ENCODE results near the gene SERINC2. TPM values are rescaled to one million over a fixed set of nuclear protein-coding genes. Genes with fewer than 3 reads are reported as not detected.

SERINC2 gene
- total RNA-seq, 4 donors from 2014 or later: 85.6 to 343 (median 250) TPM

GRCh38 chr1:31415658-31416057, 2.6 kb downstream of the SERINC2 start:
- peak overlapping the region in 1 of 4 donors; percentile 40 for H3K27ac ChIP-seq
- in situ Hi-C loops (cut with MboI; ENCODE audit: low pct_ligation_motif_present in 1 of 4, low pct_unique_long_range_greater_than_20kb in 1 of 4, low sequenced_read_pairs in 3 of 4): no loop called here
- no peaks in the 10 kb centered on the region for H3K9me3 ChIP-seq
- no peak for TF ChIP-seq POLR2A (IDR thresholded peaks at IDR 0.05)
- no peak for TF ChIP-seq CTCF (IDR thresholded peaks at IDR 0.05)
- TF ChIP-seq EP300 (IDR thresholded peaks at IDR 0.05; ENCODE audit: low read depth): no peak
- TF ChIP-seq POLR2AphosphoS5 (IDR thresholded peaks at IDR 0.05): no peak
- H3K36me3 ChIP-seq: no peaks in the 10 kb centered on the region
- intact Hi-C loops (cut with DNase I; ENCODE audit: low total_unique reads): no loop called here
- peaks cover 0 to 15% (median 11%) of the 10 kb centered on the region in 4 donors for H3K4me1 ChIP-seq
- H3K4me3 ChIP-seq: no peak overlapping the region
- H3K27me3 ChIP-seq: peaks cover 3% of the 10 kb centered on the region
- DNase-seq: no peak
- WGBS, 2 donors (ENCODE audit: low coverage in 1 of 2): 94% methylated on average over 2 of the region's 2 CpGs; no CpG with 5 or more reads in 1 of the 2 donors

- in situ Hi-C loops (cut with MboI; ENCODE audit: low pct_ligation_motif_present in 1 of 4, low pct_unique_long_range_greater_than_20kb in 1 of 4, low sequenced_read_pairs in 3 of 4) (no loop called here), intact Hi-C loops (cut with DNase I; ENCODE audit: low total_unique reads) (no loop called here)
- Histone ChIP-seq H3K9me3 (no peaks in the 10 kb centered on the region), H3K27ac (peak overlapping the region in 1 of 4 donors; percentile 40), H3K27me3 (peaks cover 3% of the 10 kb centered on the region), H3K4me3 (no peak overlapping the region), H3K36me3 (no peaks in the 10 kb centered on the region), H3K4me1 (peaks cover 0 to 15% (median 11%) of the 10 kb centered on the region in 4 donors)
- TF ChIP-seq POLR2A (IDR thresholded peaks at IDR 0.05): no peak
- no peak for TF ChIP-seq POLR2AphosphoS5 (IDR thresholded peaks at IDR 0.05)
- WGBS, 2 donors (ENCODE audit: low coverage in 1 of 2): 49 to 76% methylated on average over 4 to 7 of the region's 7 CpGs
- no peak for DNase-seq
Measured at GRCh38 chr1:31416101-31416736, 3.2 kb downstream of the SERINC2 start.

GRCh38 chr1:31417148-31417547, 4.1 kb downstream of the SERINC2 start:
- no peak for DNase-seq
- no peaks in the 10 kb centered on the region for H3K36me3 ChIP-seq
- in situ Hi-C loops (cut with MboI; ENCODE audit: low pct_ligation_motif_present in 1 of 4, low pct_unique_long_range_greater_than_20kb in 1 of 4, low sequenced_read_pairs in 3 of 4): no loop called here

GRCh38 chr1:31418626-31419323, 5.8 kb downstream of the SERINC2 start:
- H3K27ac ChIP-seq: no peak overlapping the region
- H3K36me3 ChIP-seq: no peaks in the 10 kb centered on the region
- TF ChIP-seq EP300 (IDR thresholded peaks at IDR 0.05; ENCODE audit: low read depth): no peak
- no peak for TF ChIP-seq POLR2A (IDR thresholded peaks at IDR 0.05)
- no peak for TF ChIP-seq CTCF (IDR thresholded peaks at IDR 0.05)
- TF ChIP-seq POLR2AphosphoS5 (IDR thresholded peaks at IDR 0.05): no peak
- no peak for DNase-seq
- H3K27me3 ChIP-seq: no peaks in the 10 kb centered on the region
- no peak overlapping the region for H3K4me3 ChIP-seq
- WGBS, 2 donors (ENCODE audit: low coverage in 1 of 2): 63 to 68% methylated on average over 2 to 4 of the region's 4 CpGs
- H3K4me1 ChIP-seq: peaks cover 0 to 22% (median 3%) of the 10 kb centered on the region in 4 donors
- H3K9me3 ChIP-seq: no peaks in the 10 kb centered on the region
- intact Hi-C loops (cut with DNase I; ENCODE audit: low total_unique reads) (no loop called here), in situ Hi-C loops (cut with MboI; ENCODE audit: low pct_ligation_motif_present in 1 of 4, low pct_unique_long_range_greater_than_20kb in 1 of 4, low sequenced_read_pairs in 3 of 4) (no loop called here)

More at GRCh38 chr1:31417148-31417547, 4.1 kb downstream of the SERINC2 start:
- no peaks in the 10 kb centered on the region for H3K9me3 ChIP-seq
- no peak overlapping the region for H3K27ac ChIP-seq
- peaks cover 0 to 16% (median 14%) of the 10 kb centered on the region in 4 donors for H3K4me1 ChIP-seq
- WGBS, 2 donors (ENCODE audit: low coverage in 1 of 2): 70 to 91% methylated on average over 3 of the region's 3 CpGs
- intact Hi-C loops (cut with DNase I; ENCODE audit: low total_unique reads): no loop called here
- TF ChIP-seq CTCF (IDR thresholded peaks at IDR 0.05) (no peak), POLR2AphosphoS5 (IDR thresholded peaks at IDR 0.05) (no peak), EP300 (IDR thresholded peaks at IDR 0.05; ENCODE audit: low read depth) (no peak), POLR2A (IDR thresholded peaks at IDR 0.05) (no peak)
- H3K4me3 ChIP-seq: no peak overlapping the region
- peaks cover 3% of the 10 kb centered on the region for H3K27me3 ChIP-seq

Measured in transverse colon (tissue), 4 donors.